HepG2 (cell line): Measurements from ENCODE around the gene PCBP2. TPM values are rescaled to one million over a fixed set of nuclear protein-coding genes. Genes with fewer than 3 reads are reported as not detected.
A peak's percentile ranks its signal among the peaks of the same experiment; 100 is the strongest.

Experiments
- BCL3 ChIP-seq: sonication (generic); formaldehyde crosslinking; IDR thresholded peaks from 2 replicates; pipeline ENCODE4 v1.5.1; 2020; ENCODE audit warnings: mild to moderate bottlenecking, missing genetic modification reagents, moderate library complexity
- CC2D1A ChIP-seq: sonication (generic); formaldehyde crosslinking; IDR thresholded peaks from 2 replicates; pipeline ENCODE4 v1.8.1; 2023; ENCODE audit warnings: mild to moderate bottlenecking, missing genetic modification reagents
- POLR2G ChIP-seq: fragments of 200-400 bp; formaldehyde crosslinking; IDR thresholded peaks from 2 replicates; pipeline ENCODE4 v1.6.1; 2018; ENCODE audit warnings: mild to moderate bottlenecking, low read depth, low read length, moderate library complexity
- PRMT3 ChIP-seq: sonication (generic); formaldehyde crosslinking; IDR thresholded peaks from 2 replicates; pipeline ENCODE4 v1.8.1; 2022; ENCODE audit warnings: low read depth, mild to moderate bottlenecking, moderate library complexity, missing genetic modification reagents, borderline replicate concordance
- RBM39 ChIP-seq: fragments of 200-400 bp; formaldehyde crosslinking; IDR thresholded peaks from one replicate; pipeline ENCODE4 v1.6.1; 2018; ENCODE audit warnings: antibody characterized with exemption, mild to moderate bottlenecking, low read depth, low read length; ENCODE audit not compliant: poor library complexity, severe bottlenecking
- SIN3A ChIP-seq: IDR thresholded peaks from 2 replicates; pipeline ENCODE4 v1.6.1; 2011; ENCODE audit warnings: low read depth, mild to moderate bottlenecking, control low read depth, low read length, borderline replicate concordance
- ZNF513 ChIP-seq: sonication (generic); formaldehyde crosslinking; conservative IDR thresholded peaks from 2 replicates; pipeline ENCODE4 v1.5.0; 2020; ENCODE audit warnings: missing genetic modification reagents
- ZNF687 ChIP-seq: sonication (generic); formaldehyde crosslinking; IDR thresholded peaks from 2 replicates; pipeline ENCODE4 v1.5.1; 2020; ENCODE audit warnings: mild to moderate bottlenecking, missing genetic modification reagents, moderate library complexity
- ZNF781 ChIP-seq: sonication (generic); formaldehyde crosslinking; IDR thresholded peaks from 2 replicates; pipeline ENCODE4 v1.5.1; 2020; ENCODE audit warnings: borderline replicate concordance, mild to moderate bottlenecking, missing genetic modification reagents; ENCODE audit errors: not compliant biosample characterization
- ZNF883 ChIP-seq: sonication (generic); formaldehyde crosslinking; IDR thresholded peaks from 2 replicates; pipeline ENCODE4 v1.5.1; 2020; ENCODE audit warnings: mild to moderate bottlenecking, missing genetic modification reagents; ENCODE audit errors: not compliant biosample characterization
- ZSCAN12 ChIP-seq: sonication (generic); formaldehyde crosslinking; IDR thresholded peaks from 2 replicates; pipeline ENCODE4 v1.9.0; 2021; ENCODE audit warnings: mild to moderate bottlenecking, missing genetic modification reagents
- polyA plus RNA-seq, 8 experiments: library from polyadenylated mRNA; depleted of rRNA in 3 of 8; stranded (reverse) in 7 of 8; unstranded in 1 of 8; fragments of >200 nt; fragmentation: Illumina TruSeq in 4 of 8; extraction: Trizol in 4 of 8; gene quantifications; 2 replicates each; pipeline versions ENCODE4 v1.2.1 to v1.2.3, GENCODE V29; 2011 to 2016; ENCODE audit warnings: low read depth in 4 of 8, missing spikeins in 1 of 8, mixed read lengths in 1 of 8; ENCODE audit not compliant: insufficient read depth in 1 of 8
- total RNA-seq, 5 experiments: library from RNA; depleted of rRNA; stranded (reverse); fragments of >200 nt; fragmentation: Illumina TruSeq; extraction: Trizol; gene quantifications; 2 replicates each; pipeline ENCODE4 v1.2.3, GENCODE V29; 2016; ENCODE audit warnings: low read depth in 1 of 5

Gene PCBP2
- total and polyA plus RNA-seq, 2 of the 13 experiments (the other 11 are each of a cell fraction or from before 2014, with no cell fraction given): 154 to 345 TPM

- TF ChIP-seq ZNF687 (CRISPR knock-in tag) (no peak), ZSCAN12 (CRISPR knock-in tag) (no peak), BCL3 (CRISPR knock-in tag) (0 out of 2 replicates have a peak, but pooled peaks have one; percentile 30), ZNF781 (CRISPR knock-in tag) (no peak), ZNF513 (CRISPR knock-in tag) (no peak), CC2D1A (CRISPR knock-in tag) (no peak), SIN3A (no peak), POLR2G (0 out of 2 replicates have a peak, but pooled peaks have one; percentile 27), RBM39 (no peak), PRMT3 (CRISPR knock-in tag) (no peak), ZNF883 (CRISPR knock-in tag) (peak; percentile 40)
Measured at GRCh38 chr12:53495903-53496751, 44.2 kb downstream of the PCBP2 start (continued).
